ENCODE results near the gene PALMD. TPM values are rescaled to one million over a fixed set of nuclear protein-coding genes. Genes with fewer than 3 reads are reported as not detected.

Gene PALMD
- total RNA-seq, 1 donor = 2.5 TPM

GRCh38 chr1:99639945-99640344 is 6.0 kb upstream of the PALMD start:
- H3K4me2 ChIP-seq (ENCODE audit: insufficient read depth, low read length) = no peak overlapping the region
- H3K79me2 ChIP-seq (ENCODE audit: insufficient read depth, low read length) = no peaks in the 10 kb centered on the region
- no peak overlapping the region for H3K4me3 ChIP-seq (ENCODE audit: insufficient read depth, low read length)
- H4K20me1 ChIP-seq (ENCODE audit: insufficient read depth, low read length) = no peaks in the 10 kb centered on the region
- H3K27me3 ChIP-seq (ENCODE audit: insufficient read depth, low read length) = no peaks in the 10 kb centered on the region
- peaks cover 10% of the 10 kb centered on the region for H3K4me1 ChIP-seq (ENCODE audit: insufficient read depth, low read length)
- H3K27ac ChIP-seq (ENCODE audit: low read depth, low read length) = no peak overlapping the region
- no peak overlapping the region for H2AFZ ChIP-seq (ENCODE audit: low read length)
- TF ChIP-seq CTCF (IDR thresholded peaks at IDR 0.05; ENCODE audit: extremely low read depth, low read depth, low read length) = no peak
- H3K36me3 ChIP-seq (ENCODE audit: insufficient read depth, low read length) = no peaks in the 10 kb centered on the region
- no peaks in the 10 kb centered on the region for H3K9me3 ChIP-seq (ENCODE audit: low read depth, low read length)
- no peak for DNase-seq (ENCODE audit: insufficient read length, low spot score, missing footprints)

- Histone ChIP-seq H3K4me3 (ENCODE audit: insufficient read depth, low read length) (no peak overlapping the region), H4K20me1 (ENCODE audit: insufficient read depth, low read length) (no peaks in the 10 kb centered on the region), H3K27me3 (ENCODE audit: insufficient read depth, low read length) (no peaks in the 10 kb centered on the region), H3K27ac (ENCODE audit: low read depth, low read length) (no peak overlapping the region), H3K79me2 (ENCODE audit: insufficient read depth, low read length) (no peaks in the 10 kb centered on the region), H3K4me1 (ENCODE audit: insufficient read depth, low read length) (peaks cover 16% of the 10 kb centered on the region), H3K4me2 (ENCODE audit: insufficient read depth, low read length) (no peak overlapping the region), H2AFZ (ENCODE audit: low read length) (no peak overlapping the region), H3K36me3 (ENCODE audit: insufficient read depth, low read length) (no peaks in the 10 kb centered on the region), H3K9me3 (ENCODE audit: low read depth, low read length) (no peaks in the 10 kb centered on the region)
- TF ChIP-seq CTCF (IDR thresholded peaks at IDR 0.05; ENCODE audit: extremely low read depth, low read depth, low read length) = no peak
- DNase-seq (ENCODE audit: insufficient read length, low spot score, missing footprints) = no peak
Measured at GRCh38 chr1:99640672-99641071, 5.2 kb upstream of the PALMD start.

DNA sequence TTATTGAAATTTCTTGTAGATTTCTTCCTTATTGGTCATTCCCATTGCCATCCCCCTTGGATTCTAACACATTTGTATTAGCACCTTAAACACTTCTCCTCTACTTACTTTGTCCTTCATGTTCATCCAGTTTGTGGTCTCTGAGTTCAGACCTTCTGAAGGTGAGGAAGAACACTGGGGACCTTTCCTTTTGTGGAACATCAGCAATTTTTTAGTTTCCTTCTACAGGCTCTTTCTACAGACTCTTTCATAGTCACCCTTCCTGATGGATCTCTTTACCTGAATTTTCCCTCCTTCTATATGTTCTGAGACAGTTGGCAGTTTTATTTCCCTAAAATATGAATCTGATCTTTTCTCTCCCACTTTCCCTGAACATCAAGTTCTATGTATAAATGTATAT is 4.4 kb upstream of the PALMD start:
- Histone ChIP-seq H2AFZ (ENCODE audit: low read length) (no peak overlapping the region), H3K27ac (ENCODE audit: low read depth, low read length) (no peak overlapping the region), H4K20me1 (ENCODE audit: insufficient read depth, low read length) (no peaks in the 10 kb centered on the region), H3K27me3 (ENCODE audit: insufficient read depth, low read length) (no peaks in the 10 kb centered on the region), H3K4me2 (ENCODE audit: insufficient read depth, low read length) (no peak overlapping the region), H3K9me3 (ENCODE audit: low read depth, low read length) (no peaks in the 10 kb centered on the region), H3K36me3 (ENCODE audit: insufficient read depth, low read length) (no peaks in the 10 kb centered on the region), H3K79me2 (ENCODE audit: insufficient read depth, low read length) (no peaks in the 10 kb centered on the region), H3K4me3 (ENCODE audit: insufficient read depth, low read length) (no peak overlapping the region), H3K4me1 (ENCODE audit: insufficient read depth, low read length) (peaks cover 25% of the 10 kb centered on the region)
- no peak for TF ChIP-seq CTCF (IDR thresholded peaks at IDR 0.05; ENCODE audit: extremely low read depth, low read depth, low read length)
- DNase-seq (ENCODE audit: insufficient read length, low spot score, missing footprints) = no peak

GRCh38 chr1:99642053-99642452 is 3.9 kb upstream of the PALMD start:
- no peak overlapping the region for H3K4me3 ChIP-seq (ENCODE audit: insufficient read depth, low read length)
- no peaks in the 10 kb centered on the region for H4K20me1 ChIP-seq (ENCODE audit: insufficient read depth, low read length)
- H3K4me2 ChIP-seq (ENCODE audit: insufficient read depth, low read length) = no peak overlapping the region
- H3K4me1 ChIP-seq (ENCODE audit: insufficient read depth, low read length) = peaks cover 25% of the 10 kb centered on the region
- no peak overlapping the region for H3K27ac ChIP-seq (ENCODE audit: low read depth, low read length)
- no peaks in the 10 kb centered on the region for H3K27me3 ChIP-seq (ENCODE audit: insufficient read depth, low read length)
- H3K36me3 ChIP-seq (ENCODE audit: insufficient read depth, low read length) = no peaks in the 10 kb centered on the region
- no peak overlapping the region for H2AFZ ChIP-seq (ENCODE audit: low read length)
- H3K79me2 ChIP-seq (ENCODE audit: insufficient read depth, low read length) = no peaks in the 10 kb centered on the region
- TF ChIP-seq CTCF (IDR thresholded peaks at IDR 0.05; ENCODE audit: extremely low read depth, low read depth, low read length) = no peak
- no peak for DNase-seq (ENCODE audit: insufficient read length, low spot score, missing footprints)
- no peaks in the 10 kb centered on the region for H3K9me3 ChIP-seq (ENCODE audit: low read depth, low read length)

All from osteoblast (primary cell).